HL-60 (cell line): ENCODE results near the gene ATP2B1.

ENCODE experiments used
- POLR2AphosphoS5 ChIP-seq: IDR thresholded peaks from 2 replicates; pipeline ENCODE4 v1.6.1; 2012; ENCODE audit warnings: low read depth
- TF ChIP-seq, protein P1 (sequence below): IDR thresholded peaks from one replicate; pipeline ENCODE4 v1.5.1; 2011; ENCODE audit warnings: low read length, control low read depth, inconsistent platforms; ENCODE audit not compliant: insufficient read depth
- TF ChIP-seq, protein P2 (sequence below): IDR thresholded peaks from 2 replicates; pipeline ENCODE4 v1.6.1; 2012; ENCODE audit warnings: low read depth; ENCODE audit not compliant: insufficient replicate concordance

DNA sequence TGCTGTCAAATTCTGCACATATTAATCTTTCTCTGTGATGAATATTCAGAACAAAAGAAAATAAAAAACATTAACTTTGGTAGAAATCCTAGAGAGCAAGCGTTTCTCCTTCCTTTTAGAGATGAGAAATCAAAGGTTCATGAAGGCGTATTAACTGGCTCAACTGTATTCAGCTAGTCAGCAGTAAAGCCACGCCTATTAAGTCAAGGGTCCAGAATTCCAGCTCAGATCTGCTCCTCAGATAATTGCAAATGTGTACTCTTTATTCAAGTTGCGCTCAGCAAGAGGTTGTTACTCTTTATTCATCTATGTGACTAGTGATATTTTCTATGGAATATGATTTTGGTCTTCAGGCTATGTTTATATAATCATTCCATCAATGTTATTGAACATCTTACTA, 169.7 kb downstream of the ATP2B1 start:
- TF ChIP-seq, protein P1, sequence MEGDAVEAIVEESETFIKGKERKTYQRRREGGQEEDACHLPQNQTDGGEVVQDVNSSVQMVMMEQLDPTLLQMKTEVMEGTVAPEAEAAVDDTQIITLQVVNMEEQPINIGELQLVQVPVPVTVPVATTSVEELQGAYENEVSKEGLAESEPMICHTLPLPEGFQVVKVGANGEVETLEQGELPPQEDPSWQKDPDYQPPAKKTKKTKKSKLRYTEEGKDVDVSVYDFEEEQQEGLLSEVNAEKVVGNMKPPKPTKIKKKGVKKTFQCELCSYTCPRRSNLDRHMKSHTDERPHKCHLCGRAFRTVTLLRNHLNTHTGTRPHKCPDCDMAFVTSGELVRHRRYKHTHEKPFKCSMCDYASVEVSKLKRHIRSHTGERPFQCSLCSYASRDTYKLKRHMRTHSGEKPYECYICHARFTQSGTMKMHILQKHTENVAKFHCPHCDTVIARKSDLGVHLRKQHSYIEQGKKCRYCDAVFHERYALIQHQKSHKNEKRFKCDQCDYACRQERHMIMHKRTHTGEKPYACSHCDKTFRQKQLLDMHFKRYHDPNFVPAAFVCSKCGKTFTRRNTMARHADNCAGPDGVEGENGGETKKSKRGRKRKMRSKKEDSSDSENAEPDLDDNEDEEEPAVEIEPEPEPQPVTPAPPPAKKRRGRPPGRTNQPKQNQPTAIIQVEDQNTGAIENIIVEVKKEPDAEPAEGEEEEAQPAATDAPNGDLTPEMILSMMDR: no peak
- TF ChIP-seq POLR2AphosphoS5: no peak
- TF ChIP-seq, protein P2, sequence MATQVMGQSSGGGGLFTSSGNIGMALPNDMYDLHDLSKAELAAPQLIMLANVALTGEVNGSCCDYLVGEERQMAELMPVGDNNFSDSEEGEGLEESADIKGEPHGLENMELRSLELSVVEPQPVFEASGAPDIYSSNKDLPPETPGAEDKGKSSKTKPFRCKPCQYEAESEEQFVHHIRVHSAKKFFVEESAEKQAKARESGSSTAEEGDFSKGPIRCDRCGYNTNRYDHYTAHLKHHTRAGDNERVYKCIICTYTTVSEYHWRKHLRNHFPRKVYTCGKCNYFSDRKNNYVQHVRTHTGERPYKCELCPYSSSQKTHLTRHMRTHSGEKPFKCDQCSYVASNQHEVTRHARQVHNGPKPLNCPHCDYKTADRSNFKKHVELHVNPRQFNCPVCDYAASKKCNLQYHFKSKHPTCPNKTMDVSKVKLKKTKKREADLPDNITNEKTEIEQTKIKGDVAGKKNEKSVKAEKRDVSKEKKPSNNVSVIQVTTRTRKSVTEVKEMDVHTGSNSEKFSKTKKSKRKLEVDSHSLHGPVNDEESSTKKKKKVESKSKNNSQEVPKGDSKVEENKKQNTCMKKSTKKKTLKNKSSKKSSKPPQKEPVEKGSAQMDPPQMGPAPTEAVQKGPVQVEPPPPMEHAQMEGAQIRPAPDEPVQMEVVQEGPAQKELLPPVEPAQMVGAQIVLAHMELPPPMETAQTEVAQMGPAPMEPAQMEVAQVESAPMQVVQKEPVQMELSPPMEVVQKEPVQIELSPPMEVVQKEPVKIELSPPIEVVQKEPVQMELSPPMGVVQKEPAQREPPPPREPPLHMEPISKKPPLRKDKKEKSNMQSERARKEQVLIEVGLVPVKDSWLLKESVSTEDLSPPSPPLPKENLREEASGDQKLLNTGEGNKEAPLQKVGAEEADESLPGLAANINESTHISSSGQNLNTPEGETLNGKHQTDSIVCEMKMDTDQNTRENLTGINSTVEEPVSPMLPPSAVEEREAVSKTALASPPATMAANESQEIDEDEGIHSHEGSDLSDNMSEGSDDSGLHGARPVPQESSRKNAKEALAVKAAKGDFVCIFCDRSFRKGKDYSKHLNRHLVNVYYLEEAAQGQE: no peak
